Measurements from ENCODE around the gene PAPSS2.

Gene PAPSS2

GRCh38 chr10:87696922-87697745 is 37.5 kb downstream of the PAPSS2 start:
- Histone ChIP-seq H3K27me3 (ENCODE audit: insufficient read depth, low read depth, severe bottlenecking) (no peaks in the 10 kb centered on the region), H3K9me3 (ENCODE audit: severe bottlenecking) (no peaks in the 10 kb centered on the region), H3K36me3 (no peaks in the 10 kb centered on the region), H3K4me3 (ENCODE audit: low read depth, low read length) (no peak overlapping the region), H3K27ac (no peak overlapping the region)
- no peak for TF ChIP-seq CTCF (IDR thresholded peaks at IDR 0.05; ENCODE audit: low read depth, low read length)
- DNase-seq, result no peak

- no peak for TF ChIP-seq CTCF (IDR thresholded peaks at IDR 0.05; ENCODE audit: low read depth, low read length)
- H3K27me3 ChIP-seq (ENCODE audit: insufficient read depth, low read depth, severe bottlenecking), result no peaks in the 10 kb centered on the region
- no peaks in the 10 kb centered on the region for H3K36me3 ChIP-seq
- H3K27ac ChIP-seq, result no peak overlapping the region
- no peaks in the 10 kb centered on the region for H3K9me3 ChIP-seq (ENCODE audit: severe bottlenecking)
- H3K4me3 ChIP-seq (ENCODE audit: low read depth, low read length), result no peak overlapping the region
- no peak for DNase-seq
These were observed 40.5 kb downstream of the PAPSS2 start for GRCh38 chr10:87700031-87700796.

GRCh38 chr10:87702260-87702972 is 42.7 kb downstream of the PAPSS2 start:
- Histone ChIP-seq H3K27ac (no peak overlapping the region), H3K4me3 (ENCODE audit: low read depth, low read length) (no peak overlapping the region), H3K27me3 (ENCODE audit: insufficient read depth, low read depth, severe bottlenecking) (no peaks in the 10 kb centered on the region), H3K36me3 (no peaks in the 10 kb centered on the region), H3K9me3 (ENCODE audit: severe bottlenecking) (no peaks in the 10 kb centered on the region)
- no peak for DNase-seq
- no peak for TF ChIP-seq CTCF (IDR thresholded peaks at IDR 0.05; ENCODE audit: low read depth, low read length)

- DNase-seq, result no peak
- Histone ChIP-seq H3K27me3 (ENCODE audit: insufficient read depth, low read depth, severe bottlenecking) (no peaks in the 10 kb centered on the region), H3K9me3 (ENCODE audit: severe bottlenecking) (no peaks in the 10 kb centered on the region), H3K36me3 (no peaks in the 10 kb centered on the region), H3K4me3 (ENCODE audit: low read depth, low read length) (no peak overlapping the region), H3K27ac (no peak overlapping the region)
- TF ChIP-seq CTCF (IDR thresholded peaks at IDR 0.05; ENCODE audit: low read depth, low read length), result no peak
These were observed 43.3 kb downstream of the PAPSS2 start for GRCh38 chr10:87702973-87703294.

- TF ChIP-seq CTCF (IDR thresholded peaks at IDR 0.05; ENCODE audit: low read depth, low read length), result no peak
- Histone ChIP-seq H3K27me3 (ENCODE audit: insufficient read depth, low read depth, severe bottlenecking) (no peaks in the 10 kb centered on the region), H3K4me3 (ENCODE audit: low read depth, low read length) (no peak overlapping the region), H3K9me3 (ENCODE audit: severe bottlenecking) (no peaks in the 10 kb centered on the region), H3K27ac (no peak overlapping the region), H3K36me3 (no peaks in the 10 kb centered on the region)
- DNase-seq, result no peak
These were observed 44.1 kb downstream of the PAPSS2 start for GRCh38 chr10:87703771-87704170.

Measured in WERI-Rb-1 (cell line).